K562 (cell line): ENCODE measurements around the gene BGLAP. TPM values are rescaled to one million over a fixed set of nuclear protein-coding genes. Genes with fewer than 3 reads are reported as not detected.

ENCODE experiments used
- ATAC-seq: fragments of 200-7000 bp; cut with Tn5 transposase; 3 replicates; pipeline ENCODE4 v1.9.1; 2020; ENCODE audit warnings: moderate library complexity
- BruUV-seq: library from RNA; stranded (reverse); fragments of 400-500 nt; replicated peaks from 2 replicates; lab custom pipeline; 2021; lab: Mats Ljungman, UMichigan
- CTCF ChIA-PET: fragments of 300-600 bp; formaldehyde crosslinking; extraction: SDS; loops from one replicate; lab custom pipeline; 2021; ENCODE audit warnings: low intra/inter-chr PET ratio; lab: Yijun Ruan, JAX
- POLR2A ChIA-PET: fragments of 300-600, 350-650 bp; sonication (Branson Sonifier 250); formaldehyde crosslinking; extraction: SDS; loops from one replicate; lab custom pipeline; 2021; ENCODE audit warnings: antibody characterized with exemption, inconsistent platforms; lab: Yijun Ruan, JAX
- DNase-seq, 4 experiments: peaks; one replicate each; pipeline versions ENCODE4 v3.0.0 to v3.0.0-alpha.2; 2011 to 2018; ENCODE audit warnings: low spot score in 3 of 4, mixed read lengths in 3 of 4; ENCODE audit errors: extremely low read depth in 1 of 4
- FAIRE-seq: peaks from 2 replicates; lab custom pipeline; 2011; peaks lifted over from hg19 to GRCh38; lab: Jason Lieb, UNC
- H2AFZ ChIP-seq: 2 replicates; pipeline ENCODE4 v1.6.0; 2011; ENCODE audit warnings: low read depth, low read length, control low read depth, inconsistent platforms
- H3K27ac ChIP-seq: fragments of 200-600 bp; 3 replicates; pipeline ENCODE4 v1.8.0; 2011; ENCODE audit warnings: low read depth, mild to moderate bottlenecking, control low read depth, inconsistent platforms, low read length, moderate library complexity, mixed read lengths; ENCODE audit errors: extremely low read depth
- H3K27me3 ChIP-seq, 2 experiments: fragments of 300-600 bp in 1 of 2; 2 replicates in 1 of 2; 3 replicates in 1 of 2; pipeline versions ENCODE4 v1.6.0 to v1.8.0; 2011; ENCODE audit warnings: inconsistent platforms in 2 of 2, low read length in 2 of 2, mild to moderate bottlenecking in 1 of 2, mixed read lengths in 1 of 2, moderate library complexity in 1 of 2; ENCODE audit not compliant: control insufficient read depth in 2 of 2, insufficient read depth in 2 of 2
- H3K36me3 ChIP-seq: fragments of 300-600 bp; 3 replicates; pipeline ENCODE4 v1.8.0; 2011; ENCODE audit warnings: mild to moderate bottlenecking, low read length, inconsistent platforms; ENCODE audit not compliant: control insufficient read depth, insufficient read depth
- H3K4me1 ChIP-seq, 2 experiments: fragments of 200-600 bp in 1 of 2; replicated peaks in 1 of 2; 2 replicates in 1 of 2; 3 replicates in 1 of 2; pipeline versions ENCODE4 v1.5.1 to v1.8.0; 2011; ENCODE audit warnings: inconsistent platforms in 2 of 2, low read length in 2 of 2, mild to moderate bottlenecking in 1 of 2, mixed read lengths in 1 of 2, moderate library complexity in 1 of 2; ENCODE audit not compliant: control insufficient read depth in 2 of 2, insufficient read depth in 2 of 2
- H3K4me2 ChIP-seq: 2 replicates; pipeline ENCODE4 v1.6.1; 2011; ENCODE audit warnings: low read length, control low read depth, inconsistent platforms, mixed read lengths; ENCODE audit not compliant: insufficient read depth
- H3K4me3 ChIP-seq: fragments of 200-600 bp; sonication (generic), shearing (Covaris generic); 2 replicates; pipeline ENCODE4 v1.5.1; 2016; ENCODE audit warnings: control low read depth, inconsistent platforms
- H3K79me2 ChIP-seq: fragments of 200-600 bp; 3 replicates; pipeline ENCODE4 v1.8.0; 2011; ENCODE audit warnings: low read length, inconsistent platforms; ENCODE audit not compliant: control insufficient read depth, insufficient read depth
- H3K9ac ChIP-seq, 2 experiments: 2 replicates each; pipeline versions ENCODE4 v1.6.0 to v1.6.1; 2011; ENCODE audit warnings: low read depth in 2 of 2, low read length in 2 of 2, control low read depth in 1 of 2, inconsistent platforms in 1 of 2, mild to moderate bottlenecking in 1 of 2, mixed read lengths in 1 of 2; ENCODE audit not compliant: insufficient read depth in 1 of 2
- H3K9me1 ChIP-seq: one replicate; pipeline ENCODE4 v1.6.0; 2011; ENCODE audit warnings: inconsistent platforms, mild to moderate bottlenecking, low read length, moderate library complexity; ENCODE audit not compliant: control insufficient read depth, insufficient read depth
- H3K9me3 ChIP-seq: replicated peaks from 2 replicates; pipeline ENCODE4 v1.5.1; 2011; ENCODE audit warnings: low read depth, low read length, inconsistent platforms; ENCODE audit not compliant: control insufficient read depth, insufficient read depth
- H4K20me1 ChIP-seq: replicated peaks from 2 replicates; pipeline ENCODE4 v1.6.1; 2011; ENCODE audit warnings: low read length, inconsistent platforms, mixed read lengths; ENCODE audit not compliant: control insufficient read depth, insufficient read depth
- AFF4 ChIP-seq: sonication (generic); formaldehyde crosslinking; IDR thresholded peaks from 2 replicates; pipeline ENCODE4 v1.8.0; 2023; ENCODE audit warnings: mild to moderate bottlenecking, missing genetic modification reagents
- ATF2 ChIP-seq: sonication (generic); formaldehyde crosslinking; IDR thresholded peaks from 2 replicates; pipeline ENCODE4 v1.8.1; 2022; ENCODE audit warnings: missing genetic modification reagents
- EGR1 ChIP-seq: fragments of 450-650 bp; conservative IDR thresholded peaks from 2 replicates; pipeline ENCODE4 v1.6.1; 2017; ENCODE audit warnings: mild to moderate bottlenecking
- ESRRB ChIP-seq: fragments of 250-450 bp; sonication (Bioruptor Pico); IDR thresholded peaks from 2 replicates; pipeline ENCODE4 v1.5.0; 2020; ENCODE audit warnings: mild to moderate bottlenecking, moderate library complexity, borderline replicate concordance
- HMGN3 ChIP-seq: IDR thresholded peaks from 2 replicates; pipeline ENCODE4 v1.6.1; 2011; ENCODE audit warnings: borderline replicate concordance, low read depth, mild to moderate bottlenecking, mixed read lengths, low read length; ENCODE audit not compliant: insufficient read length; ENCODE audit errors: extremely low read depth
- IFI16 ChIP-seq: fragments of 250-450 bp; sonication (Bioruptor Pico); IDR thresholded peaks from 2 replicates; pipeline ENCODE4 v2.1.2; 2022; ENCODE audit warnings: mild to moderate bottlenecking, inconsistent platforms
- NCOA6 ChIP-seq: fragments of 450-650 bp; IDR thresholded peaks from 2 replicates; pipeline ENCODE4 v1.6.1; 2017; ENCODE audit warnings: mild to moderate bottlenecking
- OTX1 ChIP-seq: fragments of 450-650 bp; formaldehyde crosslinking; IDR thresholded peaks from 2 replicates; pipeline ENCODE4 v1.4.0; 2022; ENCODE audit warnings: mild to moderate bottlenecking
- PML ChIP-seq: IDR thresholded peaks from 2 replicates; pipeline ENCODE4 v1.6.1; 2012; ENCODE audit warnings: low read length, inconsistent platforms
- RAD51 ChIP-seq: fragments of 450-650 bp; IDR thresholded peaks from 2 replicates; pipeline ENCODE4 v1.7.1; 2016; ENCODE audit warnings: low read depth, mild to moderate bottlenecking, borderline replicate concordance
- RBM25 ChIP-seq: fragments of 200-400 bp; formaldehyde crosslinking; IDR thresholded peaks from 2 replicates; pipeline ENCODE4 v1.6.1; 2018; ENCODE audit warnings: low read length, low read depth, moderate library complexity; ENCODE audit not compliant: severe bottlenecking
- TFAM ChIP-seq: fragments of 250-450 bp; sonication (Bioruptor Pico); conservative IDR thresholded peaks from 2 replicates; pipeline ENCODE4 v1.5.0; 2021; ENCODE audit warnings: mild to moderate bottlenecking, moderate library complexity
- ZBED1 ChIP-seq: IDR thresholded peaks from 2 replicates; pipeline ENCODE4 v1.6.1; 2014
- ZNF121 ChIP-seq: sonication (generic); formaldehyde crosslinking; conservative IDR thresholded peaks from 2 replicates; pipeline ENCODE4 v1.8.0; 2022; ENCODE audit warnings: missing genetic modification reagents
- ZNF644 ChIP-seq: fragments of 200-800 bp; sonication (Bioruptor generic); IDR thresholded peaks from 2 replicates; pipeline ENCODE4 v1.6.1; 2016; ENCODE audit warnings: low read depth, missing genetic modification characterization, missing compliant biosample characterization
- WGBS: fragments of 100-300 bp; shearing (Covaris generic); methylation state at CpG from one replicate; pipeline ENCODE4 v1.1.6; 2016; ENCODE audit warnings: low coverage, mixed read lengths; ENCODE audit not compliant: insufficient coverage; ENCODE audit errors: missing lambda C conversion rate; 5-methylcytosine and 5-hydroxymethylcytosine counted together
- in situ Hi-C: fragments of 300-500 bp; cut with MboI; formaldehyde crosslinking; loops from 4 replicates; pipeline ENCODE4 v1.15.0; 2018; ENCODE audit warnings: inconsistent platforms, mixed read lengths
- intact Hi-C: fragments of 100-400 bp; cut with micrococcal nuclease; formaldehyde crosslinking; loops from 2 replicates; pipeline ENCODE4 v1.14.2; 2022
- polyA plus RNA-seq, 8 experiments: library from polyadenylated mRNA; depleted of rRNA in 4 of 8; stranded (reverse) in 5 of 8; unstranded in 3 of 8; fragments of >200 nt; fragmentation: Nextera tagmentation in 2 of 8; fragmentation: Illumina TruSeq in 1 of 8; extraction: Ambion mirVana in 2 of 8; extraction: Trizol in 1 of 8; gene quantifications; 2 replicates each; pipeline versions ENCODE4 v1.2.1 to v1.2.3, GENCODE V29; 2011 to 2014; ENCODE audit warnings: inconsistent platforms in 1 of 8, missing spikeins in 1 of 8
- total RNA-seq, 7 experiments: library from RNA; depleted of rRNA in 6 of 7; stranded (reverse); fragments of >200 nt in 6 of 7; fragmentation: Illumina TruSeq in 2 of 7; extraction: Trizol in 2 of 7; gene quantifications; 2 replicates each; pipeline versions ENCODE4 v1.2.1 to v1.2.3, GENCODE V29; 2011 to 2021; ENCODE audit warnings: low replicate concordance in 1 of 7

BGLAP gene
- total and polyA plus RNA-seq, 9 of the 15 experiments (the other 6 are each of a cell fraction or from before 2014, with no cell fraction given): 0.15 to 1.4 (median 0.28) TPM; not detected in 3

GRCh38 chr1:156233426-156234127 lies 8.4 kb upstream of the BGLAP start:
- Histone ChIP-seq H3K79me2 (no peaks in the 10 kb centered on the region), H3K27ac (no peak overlapping the region), H3K9me3 (no peaks in the 10 kb centered on the region), H3K9ac (peak overlapping the region in 1 of 2 experiments; percentile 37; a peak in 1 of 4 replicates), H3K27me3 (no peaks in the 10 kb centered on the region), H2AFZ (no peak overlapping the region), H3K36me3 (peaks cover 42% of the 10 kb centered on the region; the same call in 2 of the 3 replicates), H3K4me2 (no peak overlapping the region), H3K9me1 (no peaks in the 10 kb centered on the region), H3K4me3 (no peak overlapping the region), H4K20me1 (no peaks in the 10 kb centered on the region), H3K4me1 (peaks cover 9 to 18% of the 10 kb centered on the region in 2 experiments; a peak in 4 of 5 replicates)
- intact Hi-C loops (loop anchor here (5.0 kb wide), 1 partner anchor 214 kb away; no protein-coding TSS in a partner anchor), in situ Hi-C loops (loop anchor here (5.0 kb wide), 1 partner anchor 86 kb away; no protein-coding TSS in a partner anchor)
- no TSS peak for BruUV-seq
- ChIA-PET POLR2A (interaction anchor here (0.7 to 1.0 kb wide), 2 partner anchors 9 to 14 kb away, joined by 4 to 5 read pairs; partner anchors contain the start of gene BGLAP), CTCF (no interaction called here)
- 97% methylated on average over 4 of the region's 5 CpGs for WGBS
- ATAC-seq (no peak), DNase-seq (peak in 1 of 4 experiments; percentile 18), FAIRE-seq (no peak)
- TF ChIP-seq IFI16 (CRISPR knock-in tag) (no peak), ZNF644 (no peak), HMGN3 (no peak), RBM25 (peak; percentile 45), ESRRB (CRISPR knock-in tag) (no peak), EGR1 (peak; percentile 31; the same call in 1 of the 2 replicates), OTX1 (CRISPR knock-in tag) (no peak), AFF4 (CRISPR knock-in tag) (no peak), ATF2 (CRISPR knock-in tag) (no peak), ZBED1 (no peak), RAD51 (no peak), PML (no peak), ZNF121 (CRISPR knock-in tag) (peak; percentile 91), TFAM (CRISPR knock-in tag) (no peak), NCOA6 (no peak)
